ENCODE data around the gene BPGM. TPM values are rescaled to one million over a fixed set of nuclear protein-coding genes. Genes with fewer than 3 reads are reported as not detected.

The BPGM gene
- total RNA-seq, 4 donors from 2014 or later, result 11.1 to 14.0 (median 12.4) TPM

DNA sequence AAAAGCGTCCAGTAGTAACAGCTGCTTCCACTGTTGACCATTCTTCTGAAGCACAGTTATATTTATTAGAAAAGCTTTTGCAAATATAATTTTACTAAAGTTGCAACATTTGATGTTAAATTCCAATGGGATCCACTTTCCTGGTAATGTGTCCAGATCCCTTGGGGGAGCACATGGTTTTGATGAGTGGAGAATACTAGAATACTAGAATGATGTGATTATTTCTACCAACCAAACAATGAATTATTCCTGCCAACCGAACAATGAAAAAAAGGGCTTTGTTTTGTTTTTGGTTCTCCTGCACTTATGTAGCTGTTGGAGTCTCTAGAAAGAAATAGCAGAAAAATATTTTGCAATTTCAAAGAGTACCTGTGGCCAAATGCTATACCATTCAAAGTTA is 59.1 kb downstream of the BPGM start:
- TF ChIP-seq, protein P1, sequence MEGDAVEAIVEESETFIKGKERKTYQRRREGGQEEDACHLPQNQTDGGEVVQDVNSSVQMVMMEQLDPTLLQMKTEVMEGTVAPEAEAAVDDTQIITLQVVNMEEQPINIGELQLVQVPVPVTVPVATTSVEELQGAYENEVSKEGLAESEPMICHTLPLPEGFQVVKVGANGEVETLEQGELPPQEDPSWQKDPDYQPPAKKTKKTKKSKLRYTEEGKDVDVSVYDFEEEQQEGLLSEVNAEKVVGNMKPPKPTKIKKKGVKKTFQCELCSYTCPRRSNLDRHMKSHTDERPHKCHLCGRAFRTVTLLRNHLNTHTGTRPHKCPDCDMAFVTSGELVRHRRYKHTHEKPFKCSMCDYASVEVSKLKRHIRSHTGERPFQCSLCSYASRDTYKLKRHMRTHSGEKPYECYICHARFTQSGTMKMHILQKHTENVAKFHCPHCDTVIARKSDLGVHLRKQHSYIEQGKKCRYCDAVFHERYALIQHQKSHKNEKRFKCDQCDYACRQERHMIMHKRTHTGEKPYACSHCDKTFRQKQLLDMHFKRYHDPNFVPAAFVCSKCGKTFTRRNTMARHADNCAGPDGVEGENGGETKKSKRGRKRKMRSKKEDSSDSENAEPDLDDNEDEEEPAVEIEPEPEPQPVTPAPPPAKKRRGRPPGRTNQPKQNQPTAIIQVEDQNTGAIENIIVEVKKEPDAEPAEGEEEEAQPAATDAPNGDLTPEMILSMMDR (IDR thresholded peaks at IDR 0.05; ENCODE audit: low read depth), result no peak

DNA sequence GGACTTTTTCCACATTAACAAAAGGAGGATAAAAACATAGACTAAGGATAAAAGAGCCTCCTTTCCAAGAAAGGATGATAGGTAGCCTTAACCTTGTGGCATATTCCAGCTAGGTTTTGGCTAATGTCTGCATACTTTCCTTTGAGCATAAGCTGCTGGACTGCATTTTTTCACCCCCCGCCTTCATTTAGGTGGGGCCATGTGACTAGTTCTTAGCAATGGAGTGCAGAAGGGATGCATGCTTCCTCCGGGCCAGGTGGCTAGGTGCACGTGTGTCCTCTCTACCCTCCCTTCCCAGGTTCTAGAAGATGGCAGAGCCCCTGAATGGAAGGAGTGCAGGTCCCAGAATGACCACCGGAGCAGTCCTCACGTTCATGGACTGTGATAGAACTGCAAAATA is 59.8 kb downstream of the BPGM start:
- TF ChIP-seq, protein P1 (IDR thresholded peaks at IDR 0.05; ENCODE audit: low read depth), result no peak

DNA sequence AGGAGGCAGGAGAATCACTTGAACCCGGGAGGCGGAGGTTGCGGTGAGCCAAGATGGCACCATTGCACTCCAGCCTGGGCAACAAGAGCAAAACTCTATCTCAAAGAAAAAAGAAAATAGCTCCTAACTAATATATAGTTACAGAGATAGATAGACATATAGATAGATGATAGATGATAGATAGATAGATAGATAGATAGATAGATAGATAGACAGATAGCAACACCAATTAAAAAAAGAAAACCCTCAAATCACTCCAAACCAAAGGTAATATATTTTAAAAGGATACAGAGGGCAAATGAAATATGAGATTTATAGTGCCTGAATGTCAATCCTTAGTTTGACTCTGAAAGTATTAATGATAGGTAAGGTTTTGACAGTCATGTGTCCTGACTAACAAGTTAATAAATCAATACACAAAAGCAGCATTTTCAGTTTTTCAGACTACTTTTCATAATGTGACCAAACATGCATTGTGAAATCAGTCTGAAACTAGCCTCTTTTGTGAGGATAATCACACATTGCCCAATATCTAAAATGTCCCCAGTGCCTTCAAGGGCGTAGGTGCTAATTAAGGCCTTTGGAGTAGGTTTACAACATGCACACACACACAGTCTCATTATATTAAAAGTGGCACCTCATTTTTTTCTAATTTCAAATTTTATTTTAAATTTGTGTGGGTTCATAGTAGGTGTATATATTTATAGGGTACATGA is 61.2 kb downstream of the BPGM start:
- TF ChIP-seq, protein P1 (IDR thresholded peaks at IDR 0.05; ENCODE audit: low read depth), result no peak

- TF ChIP-seq, protein P1 (IDR thresholded peaks at IDR 0.05; ENCODE audit: low read depth), result no peak
Measured at GRCh38 chr7:134708692-134709091, 62.0 kb downstream of the BPGM start.

- TF ChIP-seq, protein P1 (IDR thresholded peaks at IDR 0.05; ENCODE audit: low read depth), result no peak
Measured at GRCh38 chr7:134709197-134709596, 62.5 kb downstream of the BPGM start.

DNA sequence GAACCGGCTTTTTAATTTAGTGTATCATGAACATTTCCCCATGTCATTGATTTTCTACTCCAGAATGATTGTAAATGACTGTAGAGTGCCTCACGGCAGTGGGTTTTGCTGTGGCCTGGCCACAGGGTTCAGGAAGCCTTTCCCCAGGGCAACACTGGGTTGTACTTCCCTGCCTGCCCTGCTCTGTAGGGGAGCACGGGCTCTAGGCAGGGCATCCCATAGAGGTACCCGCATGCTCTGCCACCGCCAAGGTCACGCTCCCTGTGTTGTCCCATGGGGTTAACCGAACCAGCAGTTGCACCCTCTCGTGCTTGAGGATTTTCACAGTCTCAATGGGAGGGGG is 63.8 kb downstream of the BPGM start:
- TF ChIP-seq, protein P1 (IDR thresholded peaks at IDR 0.05; ENCODE audit: low read depth), result no peak

DNA sequence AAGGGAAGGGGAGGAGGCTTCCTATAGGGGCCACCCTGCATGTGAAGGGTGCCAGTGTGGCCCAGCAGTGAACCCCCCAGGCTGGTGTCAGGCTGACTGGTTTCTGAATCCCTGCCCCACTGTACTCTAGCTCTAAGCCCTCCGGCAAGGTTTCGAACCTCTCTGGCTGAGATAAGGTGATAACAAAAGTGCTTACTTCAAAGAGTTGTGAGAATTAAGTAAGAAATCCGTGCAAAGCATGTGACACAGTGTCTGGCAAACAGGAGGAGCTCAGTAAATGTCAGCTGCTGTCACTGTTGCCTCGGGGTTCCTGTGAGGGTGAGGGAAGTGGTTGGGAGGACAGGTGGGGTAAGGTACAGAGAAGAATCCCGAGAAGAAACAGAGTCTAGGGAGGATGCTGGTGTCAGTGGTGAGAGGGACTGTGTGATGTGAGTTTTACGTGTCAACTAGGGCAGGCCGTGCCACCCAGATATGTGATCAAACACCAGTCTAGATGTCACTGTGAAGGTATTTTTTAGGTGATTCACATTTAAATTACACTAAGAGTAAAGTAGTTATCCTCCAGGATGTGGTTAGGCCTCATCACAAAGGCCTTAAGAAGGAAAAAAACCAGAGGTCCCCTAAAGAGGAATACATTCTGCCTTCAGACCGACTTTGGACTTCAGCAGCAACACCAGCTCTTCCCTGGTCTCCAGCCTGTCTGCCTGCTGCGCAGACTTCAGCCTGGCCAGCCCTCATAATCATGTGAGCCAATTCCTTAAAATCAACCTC is 64.4 kb downstream of the BPGM start:
- TF ChIP-seq, protein P1 (IDR thresholded peaks at IDR 0.05; ENCODE audit: low read depth), result no peak

Measured in subcutaneous adipose tissue (tissue), 4 donors.